ENCODE data around the gene VSIG10L. TPM values are rescaled to one million over a fixed set of nuclear protein-coding genes. Genes with fewer than 3 reads are reported as not detected.

Gene VSIG10L
- polyA plus RNA-seq, 1 donor (not counting 4 experiments of a cell fraction or from before 2014, with no cell fraction given) = 1.5 TPM

DNA sequence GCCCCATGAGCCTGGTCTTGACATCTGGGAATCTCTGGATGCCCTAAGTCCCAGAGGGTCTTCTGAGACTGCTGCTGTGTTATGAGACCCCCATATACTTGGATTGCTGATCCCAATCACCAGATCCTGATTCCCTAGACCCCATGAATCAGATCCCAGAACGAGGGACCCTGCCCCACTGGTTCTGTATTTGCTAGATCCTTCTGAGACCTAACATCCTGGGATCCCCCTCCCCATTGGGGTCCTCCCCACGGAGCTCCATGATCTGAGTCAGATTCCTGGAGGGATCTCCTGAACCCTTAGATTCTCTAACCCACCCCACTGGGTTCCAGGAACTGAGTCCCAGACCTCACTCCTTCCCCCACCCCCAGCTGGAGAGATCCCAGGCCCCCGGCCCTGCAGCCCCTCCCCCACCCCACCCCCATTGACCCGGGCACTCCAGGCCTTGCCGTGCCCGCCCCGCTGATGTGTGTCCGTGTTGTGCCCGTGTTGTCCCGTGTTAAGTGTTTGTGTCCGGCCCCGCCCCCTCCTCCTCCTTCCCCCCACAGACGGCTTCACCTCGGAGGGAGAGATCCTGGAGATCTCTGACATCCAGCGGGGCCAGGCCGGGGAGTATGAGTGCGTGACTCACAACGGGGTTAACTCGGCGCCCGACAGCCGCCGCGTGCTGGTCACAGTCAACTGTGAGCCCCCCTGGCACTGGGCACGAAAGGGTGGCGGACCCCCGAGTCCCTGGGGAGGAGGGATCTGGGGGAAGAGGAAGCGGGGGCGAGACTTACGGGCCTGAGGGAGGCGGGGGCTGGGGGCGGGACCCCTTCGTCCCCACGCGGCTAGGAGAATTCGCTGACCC lies 15.5 kb downstream of the VSIG10L start:
- H3K4me2 ChIP-seq (ENCODE audit: control insufficient read depth, extremely low read depth, insufficient read depth, low read depth, low read length) = no peak overlapping the region
- dilution Hi-C loops (cut with MboI; ENCODE audit: extremely low pct_ligation_motif_present, low sequenced_read_pairs) = no loop called here
- no peak overlapping the region for H2AFZ ChIP-seq (ENCODE audit: control insufficient read depth, low read length)
- H3K4me1 ChIP-seq (ENCODE audit: control insufficient read depth, extremely low read depth, insufficient read depth, low read length) = no peaks in the 10 kb centered on the region
- FAIRE-seq (no peak), DNase-seq (ENCODE audit: low read depth, low spot score) (no peak)
- H3K79me2 ChIP-seq (ENCODE audit: control insufficient read depth, insufficient read depth, low read length) = no peaks in the 10 kb centered on the region
- no peaks in the 10 kb centered on the region for H3K9me1 ChIP-seq (ENCODE audit: control insufficient read depth, extremely low read depth, insufficient read depth, low read length)
- no peak for TF ChIP-seq EZH2 (IDR thresholded peaks at IDR 0.05; ENCODE audit: low read length)
- TF ChIP-seq, protein P1, sequence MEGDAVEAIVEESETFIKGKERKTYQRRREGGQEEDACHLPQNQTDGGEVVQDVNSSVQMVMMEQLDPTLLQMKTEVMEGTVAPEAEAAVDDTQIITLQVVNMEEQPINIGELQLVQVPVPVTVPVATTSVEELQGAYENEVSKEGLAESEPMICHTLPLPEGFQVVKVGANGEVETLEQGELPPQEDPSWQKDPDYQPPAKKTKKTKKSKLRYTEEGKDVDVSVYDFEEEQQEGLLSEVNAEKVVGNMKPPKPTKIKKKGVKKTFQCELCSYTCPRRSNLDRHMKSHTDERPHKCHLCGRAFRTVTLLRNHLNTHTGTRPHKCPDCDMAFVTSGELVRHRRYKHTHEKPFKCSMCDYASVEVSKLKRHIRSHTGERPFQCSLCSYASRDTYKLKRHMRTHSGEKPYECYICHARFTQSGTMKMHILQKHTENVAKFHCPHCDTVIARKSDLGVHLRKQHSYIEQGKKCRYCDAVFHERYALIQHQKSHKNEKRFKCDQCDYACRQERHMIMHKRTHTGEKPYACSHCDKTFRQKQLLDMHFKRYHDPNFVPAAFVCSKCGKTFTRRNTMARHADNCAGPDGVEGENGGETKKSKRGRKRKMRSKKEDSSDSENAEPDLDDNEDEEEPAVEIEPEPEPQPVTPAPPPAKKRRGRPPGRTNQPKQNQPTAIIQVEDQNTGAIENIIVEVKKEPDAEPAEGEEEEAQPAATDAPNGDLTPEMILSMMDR (optimal IDR thresholded peaks at IDR 0.05 in 1 of 3, IDR thresholded peaks at IDR 0.05 in 1 of 3, conservative IDR thresholded peaks at IDR 0.05 in 1 of 3; ENCODE audit: extremely low read depth in 1 of 3, insufficient read depth in 2 of 3, low read length in 3 of 3) = no peak
- peaks cover 10% of the 10 kb centered on the region for H3K27me3 ChIP-seq (ENCODE audit: control insufficient read depth, extremely low read depth, insufficient read depth, low read length)
- no peaks in the 10 kb centered on the region for H4K20me1 ChIP-seq (ENCODE audit: control insufficient read depth, extremely low read depth, insufficient read depth, low read length)
- H3K9me3 ChIP-seq (ENCODE audit: control insufficient read depth, low read depth, low read length) = no peaks in the 10 kb centered on the region
- no peak overlapping the region for H3K27ac ChIP-seq (ENCODE audit: control insufficient read depth, insufficient read depth, low read length)
- no peak overlapping the region for H3K9ac ChIP-seq (ENCODE audit: control insufficient read depth, extremely low read depth, insufficient read depth, low read length)
- H3K36me3 ChIP-seq (ENCODE audit: control insufficient read depth in 2 of 2, extremely low read depth in 1 of 2, insufficient read depth in 2 of 2, low read length in 2 of 2) = no peaks in the 10 kb centered on the region
- H3K4me3 ChIP-seq (ENCODE audit: control insufficient read depth in 2 of 3, extremely low read depth in 1 of 3, insufficient read depth in 2 of 3, low read depth in 1 of 3, low read length in 3 of 3) = no peak overlapping the region

DNA sequence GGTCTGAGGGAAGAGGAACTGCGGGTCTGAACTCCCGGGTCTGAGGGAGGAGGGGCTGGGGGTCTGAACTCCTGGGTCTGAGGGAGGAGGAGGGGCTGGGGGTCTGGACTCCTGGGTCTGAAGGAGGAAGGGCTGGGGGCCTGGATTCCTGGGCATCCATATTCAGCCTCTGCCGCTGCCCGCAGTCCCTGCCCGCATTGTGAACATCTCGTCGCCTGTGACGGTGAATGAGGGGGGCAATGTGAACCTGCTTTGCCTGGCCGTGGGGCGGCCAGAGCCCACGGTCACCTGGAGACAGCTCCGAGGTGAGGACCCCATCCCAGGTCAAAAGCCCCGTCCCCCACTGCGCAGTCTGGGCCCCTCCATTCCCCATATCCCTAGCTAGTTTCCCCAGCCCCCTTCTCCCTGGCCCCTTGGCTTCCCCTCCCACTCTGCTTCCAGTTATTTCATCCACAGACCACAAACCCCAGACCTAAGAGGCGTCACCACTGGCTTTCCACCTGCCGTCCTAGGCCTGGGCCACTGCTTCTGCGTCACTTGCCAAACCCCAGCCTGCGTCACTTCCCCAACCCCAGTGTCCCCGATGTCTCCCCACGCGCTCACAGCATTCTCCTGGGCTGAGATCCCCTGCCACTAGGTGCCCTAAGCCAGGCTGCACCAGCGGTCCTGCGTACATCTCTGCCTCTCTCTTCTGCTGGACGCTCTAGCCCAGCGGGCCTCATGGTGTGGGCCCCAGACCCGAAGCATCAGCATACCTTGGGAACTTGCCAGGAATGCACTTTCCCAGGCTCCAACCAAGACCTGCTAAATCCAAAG lies 16.6 kb downstream of the VSIG10L start:
- Histone ChIP-seq H3K4me1 (ENCODE audit: control insufficient read depth, extremely low read depth, insufficient read depth, low read length) (no peaks in the 10 kb centered on the region), H3K36me3 (ENCODE audit: control insufficient read depth in 2 of 2, extremely low read depth in 1 of 2, insufficient read depth in 2 of 2, low read length in 2 of 2) (no peaks in the 10 kb centered on the region), H2AFZ (ENCODE audit: control insufficient read depth, low read length) (no peak overlapping the region), H3K9me1 (ENCODE audit: control insufficient read depth, extremely low read depth, insufficient read depth, low read length) (no peaks in the 10 kb centered on the region), H3K9me3 (ENCODE audit: control insufficient read depth, low read depth, low read length) (no peaks in the 10 kb centered on the region), H3K79me2 (ENCODE audit: control insufficient read depth, insufficient read depth, low read length) (no peaks in the 10 kb centered on the region), H3K4me3 (ENCODE audit: control insufficient read depth in 2 of 3, extremely low read depth in 1 of 3, insufficient read depth in 2 of 3, low read depth in 1 of 3, low read length in 3 of 3) (no peak overlapping the region), H4K20me1 (ENCODE audit: control insufficient read depth, extremely low read depth, insufficient read depth, low read length) (no peaks in the 10 kb centered on the region), H3K27me3 (ENCODE audit: control insufficient read depth, extremely low read depth, insufficient read depth, low read length) (peaks cover 10% of the 10 kb centered on the region), H3K9ac (ENCODE audit: control insufficient read depth, extremely low read depth, insufficient read depth, low read length) (no peak overlapping the region), H3K27ac (ENCODE audit: control insufficient read depth, insufficient read depth, low read length) (no peak overlapping the region), H3K4me2 (ENCODE audit: control insufficient read depth, extremely low read depth, insufficient read depth, low read depth, low read length) (no peak overlapping the region)
- TF ChIP-seq EZH2 (IDR thresholded peaks at IDR 0.05; ENCODE audit: low read length) = no peak
- DNase-seq (ENCODE audit: low read depth, low spot score) = no peak
- dilution Hi-C loops (cut with MboI; ENCODE audit: extremely low pct_ligation_motif_present, low sequenced_read_pairs) = no loop called here
- no peak for FAIRE-seq

All from keratinocyte (primary cell).